NOMO-1 (cell line): ENCODE results near the gene PLXNA4.

ENCODE experiments used
- DNase-seq, 2 experiments: peaks; one replicate each; lab custom pipeline; 2025; ENCODE audit not compliant: unreplicated experiment in 2 of 2; lab: John Stamatoyannopoulos, UW

The PLXNA4 gene

DNA sequence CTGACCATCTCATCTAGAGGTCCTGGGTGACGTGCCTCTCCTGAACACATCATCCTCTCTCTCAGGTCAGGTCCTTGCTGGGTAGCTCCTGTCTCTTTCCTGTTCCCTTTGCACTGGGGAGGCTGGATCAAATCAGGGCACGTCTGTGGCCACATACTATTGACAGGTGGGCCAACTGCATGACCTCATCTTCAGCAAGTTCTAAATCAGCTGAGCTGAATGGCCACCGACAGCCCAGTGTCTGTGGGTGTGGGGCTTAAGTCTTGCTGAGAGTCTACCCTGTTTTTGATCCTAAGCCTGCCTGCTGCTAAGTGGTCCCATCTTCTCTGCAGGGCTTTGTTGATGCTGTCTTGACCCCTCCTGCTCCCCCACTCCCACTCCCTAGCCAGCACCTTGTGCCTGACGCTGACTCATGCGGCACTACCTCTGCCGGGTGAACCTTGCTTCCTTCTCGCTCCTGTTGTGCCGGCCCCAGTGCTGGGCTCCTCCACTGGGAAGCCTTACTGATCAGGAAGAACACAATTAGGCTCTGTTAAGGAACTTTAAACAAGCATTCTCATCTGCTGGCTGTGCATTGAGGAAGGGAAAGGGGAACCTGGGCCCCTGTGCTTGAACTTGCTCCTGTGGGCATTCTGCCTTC lies 440.4 kb downstream of the PLXNA4 start:
- no peak for DNase-seq

DNA sequence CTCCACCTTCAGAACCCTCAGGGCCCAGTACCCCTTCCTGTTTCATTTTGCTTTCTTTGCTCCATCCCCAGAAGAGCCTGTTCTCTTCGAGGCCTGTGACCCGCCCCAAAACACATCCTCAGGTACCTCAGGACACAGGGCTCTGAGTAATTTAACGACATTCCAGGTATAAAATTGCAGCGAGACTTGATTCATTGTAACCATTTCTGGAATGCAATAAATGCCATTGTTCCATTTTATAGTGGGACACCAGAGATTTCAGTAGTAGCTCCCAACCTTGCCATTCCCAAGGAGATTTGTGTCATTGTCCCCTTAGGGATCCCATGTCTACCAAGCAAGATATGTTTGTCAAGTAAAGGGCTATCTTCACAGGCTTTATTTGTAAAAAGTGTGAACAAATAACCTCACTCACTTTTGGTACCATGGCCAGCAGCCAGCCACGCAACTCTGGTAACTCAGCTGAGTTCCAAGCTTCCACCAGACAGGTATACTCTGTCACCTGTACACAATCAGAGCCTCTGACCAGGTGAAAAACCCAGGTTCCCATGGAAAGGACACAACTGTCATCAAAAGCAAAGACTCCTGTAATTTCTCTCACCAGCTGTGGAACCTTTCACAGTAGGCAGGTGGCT lies 441.3 kb downstream of the PLXNA4 start:
- DNase-seq = no peak

DNA sequence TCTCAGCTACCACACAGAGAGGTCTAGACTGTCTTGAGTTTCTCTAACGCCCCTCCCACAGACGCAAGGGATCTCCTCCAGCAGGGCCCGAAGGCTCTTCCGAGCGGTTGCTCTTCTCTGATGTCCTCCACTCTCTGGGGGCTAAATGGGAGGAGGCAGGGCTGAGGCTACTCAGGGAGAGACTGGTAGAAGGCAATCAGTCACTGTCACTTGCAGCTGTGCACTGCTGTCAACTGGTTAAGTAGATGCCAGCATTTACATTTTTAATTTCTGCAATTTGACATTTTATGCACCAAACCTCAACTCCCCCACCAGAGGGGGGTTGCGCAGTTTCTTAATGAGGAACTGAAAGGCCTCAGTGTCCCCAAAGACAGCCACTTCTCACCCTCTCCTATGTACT lies 442.8 kb downstream of the PLXNA4 start:
- no peak for DNase-seq

DNA sequence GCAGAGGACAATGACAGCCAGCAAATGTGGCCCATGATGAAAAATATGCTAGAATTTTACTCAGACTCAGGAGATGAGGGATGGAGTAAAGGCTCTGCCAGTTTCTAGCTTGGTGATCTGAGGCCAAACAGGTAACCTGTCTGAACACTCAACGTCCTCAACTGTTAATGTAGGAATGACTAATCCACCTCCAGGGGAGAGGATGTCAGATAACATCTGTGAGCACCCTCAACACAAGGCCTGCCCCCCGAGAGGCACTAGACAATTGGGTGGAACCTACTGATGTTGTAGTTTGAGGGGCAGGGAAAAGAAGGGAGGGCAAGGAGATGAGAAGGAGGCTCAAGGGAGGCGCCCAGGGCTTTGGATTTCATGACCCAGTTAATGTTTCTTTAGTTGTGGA lies 445.1 kb downstream of the PLXNA4 start:
- no peak for DNase-seq

DNA sequence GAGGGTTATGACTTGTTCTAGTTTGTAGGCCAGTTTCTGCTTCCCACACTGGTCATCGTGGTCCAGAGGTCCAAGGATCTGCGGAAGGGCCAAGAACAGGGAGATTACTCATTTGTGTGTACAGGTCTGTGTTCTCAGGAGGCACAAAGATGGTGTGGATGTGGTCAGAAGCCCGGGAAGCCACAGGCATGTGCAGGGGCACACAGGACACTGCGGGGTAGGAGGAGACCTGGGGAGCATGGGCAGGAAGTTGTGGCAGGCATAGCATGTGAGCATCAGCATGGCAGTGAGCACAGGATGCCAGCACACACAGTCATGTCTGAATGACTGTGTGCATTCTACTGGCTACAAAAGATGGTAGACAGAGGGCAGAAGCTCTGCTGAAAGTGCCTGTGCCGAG lies 445.8 kb downstream of the PLXNA4 start:
- no peak for DNase-seq

DNA sequence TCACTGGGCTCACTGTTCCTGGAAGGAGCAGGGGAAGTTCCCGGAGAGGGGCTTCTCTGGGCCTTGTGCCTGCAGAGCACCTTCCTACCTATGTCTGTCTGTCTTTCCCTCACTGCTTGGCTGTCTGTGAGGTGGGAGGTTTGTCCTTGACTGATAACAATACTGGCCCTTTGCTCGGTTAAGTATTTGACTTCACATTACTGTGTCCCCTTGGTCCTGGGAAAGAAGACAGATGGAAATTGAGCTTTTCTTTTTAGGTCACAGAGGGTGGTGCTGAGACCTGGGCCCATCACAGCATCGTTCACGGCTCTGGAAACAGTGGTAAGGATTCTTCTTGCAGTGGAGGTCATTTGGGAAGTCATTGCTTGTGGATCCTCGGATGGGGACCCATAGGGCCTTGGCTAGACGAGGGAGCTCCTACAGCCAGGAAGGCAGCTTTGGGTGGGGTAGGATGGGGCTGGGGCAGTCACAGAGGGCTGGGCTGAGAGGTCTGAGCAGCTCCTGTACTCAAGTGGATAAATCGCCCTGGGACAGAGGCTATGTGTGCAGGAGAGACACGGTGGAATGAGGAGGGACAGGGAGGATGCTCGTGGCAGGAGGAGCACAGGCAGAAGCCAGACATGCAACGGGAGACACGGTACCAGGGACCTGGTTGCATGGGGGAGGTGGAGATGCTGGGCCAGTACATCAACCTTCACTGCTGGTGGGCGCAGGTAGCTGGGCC lies 450.2 kb downstream of the PLXNA4 start:
- no peak for DNase-seq

DNA sequence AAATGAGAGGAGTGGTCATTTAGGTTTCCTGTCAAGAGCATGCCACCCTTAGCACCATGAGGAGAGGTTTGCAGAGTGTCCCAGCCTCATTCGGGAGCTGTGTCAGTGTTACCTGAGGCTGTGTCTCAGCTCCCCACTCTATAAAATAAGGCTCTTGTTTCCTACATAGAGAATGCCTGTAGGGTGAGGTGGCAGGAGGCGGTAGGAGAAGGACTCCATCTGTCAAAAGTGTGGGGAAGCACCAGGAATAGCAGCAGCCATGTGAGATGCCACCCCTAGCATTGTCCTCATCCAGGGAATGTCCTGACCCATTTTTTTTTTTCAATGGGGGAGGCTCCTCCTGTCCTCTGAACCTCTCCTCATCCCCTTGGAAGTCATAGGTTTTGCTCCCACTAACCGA lies 451.2 kb downstream of the PLXNA4 start:
- no peak for DNase-seq

DNA sequence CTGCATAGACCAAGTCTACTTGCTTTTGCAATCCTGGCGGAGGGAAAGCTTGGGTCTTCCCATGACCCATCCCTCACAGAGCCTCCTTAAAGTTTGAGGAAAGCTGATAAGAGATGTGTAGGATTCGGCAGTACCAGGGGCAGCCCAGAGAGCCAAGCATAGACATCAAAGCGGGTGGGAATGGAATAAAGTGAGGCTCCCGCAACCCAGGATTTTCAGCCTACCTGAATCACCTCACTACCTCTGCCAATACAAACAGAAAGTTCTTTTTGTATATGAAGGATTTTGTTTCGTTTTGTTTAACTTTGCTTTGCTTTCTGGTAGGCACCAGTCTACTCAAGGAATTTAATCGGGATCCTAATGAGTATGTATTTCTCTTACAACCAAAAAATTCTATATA lies 451.7 kb downstream of the PLXNA4 start:
- no peak for DNase-seq

DNA sequence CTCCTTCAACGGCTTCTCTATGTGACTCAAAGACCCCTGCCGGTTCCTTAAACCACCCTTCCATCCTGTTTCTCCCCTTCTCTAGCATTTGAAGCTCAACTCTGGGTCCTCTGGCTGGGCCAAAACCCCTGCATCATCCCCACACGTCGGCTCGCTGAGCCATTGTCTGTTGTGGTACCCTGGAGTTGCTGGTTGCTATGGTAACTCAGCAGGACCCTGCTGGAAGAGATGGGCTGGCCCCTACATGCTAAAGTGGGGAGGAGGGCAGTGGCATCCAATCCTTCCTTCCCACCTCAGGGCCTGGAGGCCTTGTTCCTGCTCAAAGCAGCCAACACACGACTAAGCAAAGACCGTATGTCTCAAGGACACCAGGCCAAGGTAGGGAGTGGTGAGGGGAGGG lies 452.5 kb downstream of the PLXNA4 start:
- no peak for DNase-seq

DNA sequence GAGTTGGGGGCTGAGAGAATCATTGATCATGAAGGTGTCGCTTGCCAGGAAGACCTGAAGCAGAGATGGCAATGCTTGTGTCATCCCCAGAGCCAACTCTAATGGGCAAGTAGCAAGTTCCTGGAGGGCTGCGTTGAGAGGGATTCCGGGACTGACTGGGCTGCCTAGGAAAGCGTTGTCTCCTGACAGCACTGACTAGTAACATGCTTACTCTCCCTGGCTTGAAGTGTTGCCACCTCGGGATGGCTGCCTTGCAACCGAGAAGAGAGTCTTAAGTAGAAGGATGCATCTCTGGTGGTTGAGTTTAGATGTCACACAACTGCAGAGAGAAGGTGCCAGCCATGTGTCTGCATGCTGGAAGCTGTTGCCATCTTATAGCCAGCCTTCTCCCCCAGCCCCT lies 453.4 kb downstream of the PLXNA4 start:
- DNase-seq = no peak

DNA sequence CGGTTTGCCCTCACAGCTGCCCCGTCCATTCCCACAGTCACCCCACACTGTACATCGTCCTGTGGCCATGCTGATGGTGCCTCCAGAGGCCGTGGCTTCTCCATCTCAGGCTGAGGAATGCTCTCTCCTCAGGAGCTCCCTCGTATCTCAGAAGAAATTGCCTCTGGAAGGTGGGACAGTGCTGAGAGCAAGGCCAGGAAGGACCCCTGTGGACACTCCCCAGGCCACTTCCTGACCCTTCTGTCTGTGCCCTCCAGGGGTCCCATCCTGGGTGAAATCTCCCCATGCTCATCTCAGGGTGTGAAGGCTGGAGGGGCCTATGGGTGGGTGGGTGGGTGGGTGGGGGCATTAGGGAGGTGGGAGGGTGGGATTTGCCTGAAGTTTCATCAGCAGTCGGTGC lies 454.3 kb downstream of the PLXNA4 start:
- no peak for DNase-seq

DNA sequence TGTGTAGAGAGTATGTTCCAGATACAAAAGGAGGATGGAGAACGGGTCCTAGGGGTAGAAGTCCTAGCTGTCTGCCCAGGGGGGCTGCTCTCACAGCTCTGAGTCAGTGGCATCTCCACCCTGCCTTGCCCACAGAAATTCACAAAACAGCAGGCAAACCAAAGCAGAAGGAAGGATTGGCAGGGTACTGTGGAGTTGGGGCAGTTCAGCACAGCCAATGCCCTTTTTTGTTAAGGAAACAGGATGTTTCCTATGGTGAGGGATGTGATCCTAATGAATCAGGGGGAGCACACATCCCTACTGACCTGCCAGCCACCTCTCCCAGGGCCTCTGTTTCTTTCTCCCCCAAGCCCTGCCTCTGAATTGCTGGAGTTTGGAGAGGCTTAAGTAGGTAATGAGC lies 457.6 kb downstream of the PLXNA4 start:
- DNase-seq = no peak

DNA sequence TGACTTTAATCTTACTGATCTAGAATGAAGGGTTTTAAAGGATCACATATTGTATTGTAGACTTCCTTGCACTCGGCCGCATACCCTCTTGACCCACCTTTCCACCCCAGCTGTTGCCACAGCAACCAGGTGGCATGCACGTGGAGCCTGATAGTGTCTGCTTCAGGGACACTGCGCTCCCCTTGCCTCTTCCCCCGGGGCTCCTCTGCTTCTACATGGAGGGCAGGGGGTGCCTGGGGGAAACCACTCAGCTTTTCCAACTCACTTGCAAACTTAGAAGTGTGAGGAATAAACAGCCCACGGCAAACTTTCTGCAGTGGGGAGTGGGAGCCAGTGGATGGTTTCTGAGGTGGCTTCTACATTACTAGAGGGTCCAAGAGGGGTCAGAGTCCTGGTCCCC lies 458.6 kb downstream of the PLXNA4 start:
- DNase-seq = no peak

DNA sequence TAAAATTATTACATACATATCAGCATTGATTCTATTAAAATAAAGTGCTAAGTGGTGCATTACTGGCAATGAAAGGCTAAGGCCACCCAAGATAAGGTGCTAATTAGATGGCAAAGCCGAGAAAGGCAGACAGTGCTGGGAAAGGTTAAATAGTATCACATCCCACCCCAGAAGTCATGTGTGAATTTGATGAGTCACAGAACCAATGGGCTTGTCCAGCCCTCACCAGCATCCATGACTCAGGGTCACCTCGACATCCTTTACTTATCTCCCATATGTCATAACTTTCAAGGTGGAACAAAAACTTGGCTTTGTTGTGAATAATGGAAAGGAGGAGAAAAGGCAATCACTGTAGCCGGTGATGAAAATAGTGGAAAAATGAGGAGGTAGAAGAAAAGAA lies 459.1 kb downstream of the PLXNA4 start:
- DNase-seq = no peak

DNA sequence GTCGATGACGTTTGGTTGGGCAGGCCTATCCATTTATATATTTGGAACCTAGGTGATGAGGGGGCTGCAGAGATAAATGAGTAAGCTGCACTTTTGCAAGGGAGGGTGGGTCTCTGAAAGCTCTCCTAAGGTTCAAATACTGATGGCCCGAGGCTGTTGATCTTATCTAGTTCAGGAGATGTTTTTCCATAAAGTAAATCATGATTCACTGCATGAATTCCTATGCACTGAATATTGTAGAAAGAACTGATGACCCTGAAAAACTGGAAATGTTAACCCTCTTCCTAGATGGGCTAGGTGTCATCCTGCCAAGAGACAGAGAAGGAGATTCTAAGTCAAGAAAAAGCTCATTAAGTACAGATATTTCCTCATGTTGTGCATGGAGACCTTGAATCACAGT lies 459.9 kb downstream of the PLXNA4 start:
- no peak for DNase-seq

DNA sequence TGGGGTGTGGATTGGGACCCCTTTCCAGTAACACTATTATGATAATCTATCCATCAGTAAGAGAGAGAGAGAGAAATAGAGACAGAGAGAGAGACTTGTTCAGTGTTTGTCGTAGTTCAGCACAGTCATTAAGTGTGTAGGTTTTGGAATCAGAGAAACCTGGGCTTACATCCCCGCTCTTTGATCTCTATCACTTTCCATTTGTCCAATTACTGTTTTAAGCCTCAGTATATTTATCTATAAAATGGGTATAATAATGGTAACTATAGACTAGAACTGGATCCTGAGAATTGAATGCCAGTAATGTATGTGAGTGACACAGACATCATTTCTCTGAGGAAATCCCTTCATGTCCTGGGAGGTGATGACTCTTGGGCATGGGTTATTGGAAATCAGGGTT lies 460.5 kb downstream of the PLXNA4 start:
- DNase-seq = no peak

DNA sequence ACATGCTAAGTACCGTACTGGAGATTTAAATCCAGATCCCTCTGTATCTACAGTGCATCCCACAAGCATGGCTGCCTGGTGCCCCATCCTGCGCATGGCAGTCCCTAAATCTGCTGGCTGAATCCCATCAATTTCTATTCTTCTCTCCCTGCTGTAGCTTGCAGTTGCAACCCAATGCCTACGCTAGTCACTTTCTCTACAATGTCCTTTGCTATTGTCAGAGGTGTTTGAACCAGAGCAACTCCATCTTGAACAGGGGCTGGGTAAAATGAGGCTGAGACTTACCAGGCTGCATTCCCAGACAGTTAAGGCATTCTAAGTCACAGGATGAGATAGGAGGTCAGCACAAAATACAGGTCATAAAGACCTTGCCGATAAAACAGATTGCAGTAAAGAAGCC lies 461.2 kb downstream of the PLXNA4 start:
- no peak for DNase-seq

DNA sequence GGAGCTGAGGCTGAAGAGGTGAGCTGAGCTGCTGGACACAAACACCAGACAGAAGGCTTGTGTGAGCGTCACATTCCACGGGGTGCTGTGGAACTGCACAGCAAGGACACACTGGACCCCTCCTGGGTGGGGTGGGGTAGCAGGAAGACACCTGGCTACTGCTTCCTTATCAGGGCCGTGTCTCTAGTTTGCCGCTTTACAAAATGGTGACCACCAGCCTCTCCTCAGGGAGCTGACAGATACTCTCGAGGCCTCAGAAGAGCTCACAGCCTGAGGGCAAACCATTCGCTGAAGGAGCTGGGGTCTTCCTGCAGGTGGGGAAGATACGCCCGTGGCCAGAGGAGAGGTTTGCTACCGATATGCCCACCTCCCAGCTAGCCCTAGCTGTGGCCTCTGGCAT lies 461.9 kb downstream of the PLXNA4 start:
- DNase-seq = no peak

DNA sequence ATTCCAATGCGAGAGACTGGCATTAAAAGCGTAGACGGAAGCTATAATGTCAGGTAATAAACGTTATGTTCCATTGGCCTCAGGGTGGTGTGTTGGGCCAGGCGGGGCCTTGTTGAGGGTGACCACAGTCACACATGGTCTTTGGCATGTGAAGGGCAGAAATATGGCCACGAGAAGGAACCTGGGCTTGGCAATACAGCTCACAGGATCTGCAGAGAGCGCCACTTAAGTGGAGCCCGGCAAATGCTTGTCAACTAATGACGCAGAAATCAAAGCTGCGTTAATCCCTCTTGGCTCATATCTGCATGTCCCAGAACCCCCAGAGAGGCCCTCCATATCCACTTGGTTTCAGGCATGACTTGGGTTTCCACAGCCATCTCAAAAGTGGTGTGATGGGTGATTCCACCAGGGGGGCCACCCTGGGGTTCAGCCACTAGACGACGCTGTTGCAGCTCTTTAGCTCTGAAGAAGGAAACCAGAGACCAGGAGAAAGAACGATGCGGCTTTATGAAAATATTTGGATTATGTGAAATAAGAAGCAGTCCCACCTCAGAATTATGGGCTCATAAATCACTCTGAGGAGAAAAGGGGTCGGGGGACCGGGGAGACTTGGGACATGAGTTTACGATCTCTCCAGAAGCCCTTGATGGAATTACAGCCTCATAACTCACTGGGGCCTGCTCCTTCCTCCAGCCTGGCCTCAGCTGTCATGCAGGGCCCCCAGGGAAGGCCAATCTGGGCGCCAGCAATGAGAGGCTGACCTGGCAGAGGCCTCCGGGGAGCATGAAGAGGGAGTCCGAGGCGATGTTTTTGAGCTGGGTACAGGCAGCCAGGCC lies 462.5 kb downstream of the PLXNA4 start:
- DNase-seq = no peak

DNA sequence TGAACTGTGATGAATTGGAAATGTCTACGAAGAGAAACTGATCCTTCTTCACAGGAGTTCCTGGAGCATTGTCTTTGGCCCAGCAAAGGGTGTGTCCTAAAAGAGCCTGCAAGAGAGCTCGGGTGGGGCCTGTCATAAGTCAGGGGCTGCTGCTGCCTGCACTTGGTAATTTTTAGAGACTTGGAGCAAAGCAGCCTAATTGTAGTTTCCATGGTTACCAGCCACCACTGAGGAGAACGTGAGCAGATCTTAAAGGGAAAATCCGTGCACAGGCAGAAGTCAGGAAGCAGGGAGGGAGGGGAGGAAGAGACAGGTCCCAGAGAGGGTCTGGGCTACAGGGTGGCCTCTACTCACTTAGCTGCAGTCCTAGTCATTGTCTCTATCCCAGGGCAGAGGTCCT lies 463.6 kb downstream of the PLXNA4 start:
- no peak for DNase-seq

DNA sequence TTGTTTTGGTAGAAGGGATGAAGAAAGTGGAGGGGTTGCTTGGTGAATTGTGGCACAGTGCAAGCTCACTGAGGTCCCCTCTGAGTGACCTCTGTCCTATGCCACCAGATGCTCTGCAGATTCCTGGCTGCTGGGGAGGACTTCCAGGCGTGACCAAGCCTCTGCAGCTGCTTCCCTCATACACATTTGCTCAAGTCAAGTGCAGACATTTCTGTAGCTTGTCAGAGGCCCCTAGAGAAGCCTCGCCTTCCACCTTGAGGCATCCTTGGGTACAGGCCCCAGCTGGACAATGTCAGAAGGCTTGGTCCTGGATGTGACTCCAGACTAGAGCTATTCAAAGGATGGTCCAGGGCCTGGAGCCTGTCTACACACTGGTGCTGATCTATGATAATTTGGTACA lies 464.2 kb downstream of the PLXNA4 start:
- no peak for DNase-seq
